Measurements from ENCODE around the gene FLACC1.
"Not testable (repeated sequence)": the region's sequence is repeated elsewhere in the genome, so short reads cannot be mapped to it uniquely, and the experiment has no call there.

FLACC1 gene

DNA sequence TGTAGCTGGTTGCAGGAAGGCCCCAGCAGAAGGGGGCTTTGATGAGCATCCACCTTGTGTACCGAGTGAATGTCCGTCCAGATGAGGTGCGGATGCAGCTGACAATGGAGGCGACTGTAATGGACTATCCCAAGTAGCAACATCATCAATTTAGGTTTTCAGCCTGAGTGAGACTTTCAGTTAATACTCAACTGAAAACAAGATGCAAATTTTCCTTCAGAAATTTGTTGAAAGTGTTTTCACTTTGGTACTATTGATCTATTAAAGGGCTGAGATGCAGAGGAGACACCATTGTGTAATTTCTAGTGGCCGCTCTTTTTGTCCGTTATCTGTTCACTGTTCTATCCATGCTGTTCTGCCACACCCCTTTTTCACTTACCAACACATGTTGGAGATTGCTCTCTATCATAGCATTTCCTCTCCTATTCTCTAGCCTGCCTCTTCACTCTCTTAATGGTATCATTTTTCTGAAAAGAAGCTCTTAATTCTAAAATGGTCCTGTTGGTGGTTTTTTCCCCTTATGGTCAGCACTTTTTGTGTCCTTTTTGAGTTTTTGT lies 108.8 kb downstream of the FLACC1 start:
- DNase-seq = no peak

DNA sequence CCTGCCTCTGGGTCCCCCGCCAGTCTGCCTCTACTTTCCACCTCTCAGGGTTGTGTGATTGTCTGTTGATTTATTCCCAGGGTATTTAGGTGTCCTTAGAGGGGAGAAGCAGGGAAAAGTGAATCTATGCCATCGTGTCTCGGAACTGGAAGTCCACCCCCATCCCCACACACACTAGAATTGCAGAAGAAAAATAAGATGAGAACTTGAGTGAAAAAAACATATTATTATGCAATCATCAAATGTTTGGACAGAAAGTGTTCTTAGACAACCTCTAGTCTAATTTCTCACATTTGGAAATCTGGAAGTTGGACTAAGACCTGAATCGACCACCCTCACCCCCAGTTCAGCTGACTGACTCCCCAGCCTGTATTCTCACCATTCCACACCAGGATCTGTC lies 110.9 kb downstream of the FLACC1 start:
- DNase-seq = no peak

DNA sequence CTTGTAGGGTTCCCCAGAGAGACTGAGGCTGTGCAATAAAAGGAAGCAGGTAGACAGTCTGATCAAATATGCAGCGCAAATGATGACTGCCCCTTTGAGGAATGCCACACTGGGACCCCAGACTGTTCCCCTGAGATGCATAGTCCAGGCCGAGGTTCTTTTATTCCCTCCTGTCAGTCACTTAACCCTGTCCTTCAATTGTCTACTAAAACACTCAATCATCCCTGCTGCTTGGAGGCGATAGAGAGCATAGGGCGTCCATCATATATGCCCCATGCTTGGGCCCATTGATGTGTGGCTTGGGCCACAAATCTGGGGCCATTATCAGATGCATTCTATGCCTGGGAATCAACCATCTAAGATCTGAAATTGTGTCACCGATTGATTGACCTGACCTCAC lies 112.3 kb downstream of the FLACC1 start:
- DNase-seq = no peak

DNA sequence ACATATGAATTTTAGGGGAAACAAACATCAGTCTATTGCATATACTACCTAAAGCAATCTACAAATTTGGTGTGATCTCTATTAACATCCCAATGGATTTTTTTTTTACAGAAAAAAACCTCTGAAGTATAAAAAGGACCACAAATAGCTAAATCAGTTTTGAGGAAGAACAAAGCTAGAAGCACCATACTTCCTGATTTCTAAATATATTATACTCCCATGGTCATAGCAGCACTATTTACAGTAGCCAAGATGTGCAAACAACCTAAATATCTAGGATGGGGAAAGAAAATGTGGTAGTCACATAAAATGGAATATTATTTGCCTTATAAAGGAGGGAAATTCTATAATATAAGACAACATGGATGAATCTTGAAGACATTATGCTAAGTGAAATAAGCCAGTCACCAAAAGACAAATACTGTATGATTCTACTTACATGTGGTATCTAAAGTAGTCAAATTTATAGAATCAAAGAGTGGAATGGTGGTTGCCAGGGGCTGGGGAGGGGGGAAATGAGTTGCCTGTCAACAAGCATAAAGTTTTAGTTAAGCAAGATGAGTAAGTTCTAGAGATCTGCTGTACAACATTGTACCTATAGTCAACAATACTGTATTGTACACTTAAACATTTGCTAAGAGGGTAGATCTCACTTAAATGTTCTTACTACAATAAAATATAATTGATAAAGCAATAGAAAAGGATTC lies 114.4 kb downstream of the FLACC1 start:
- no peak for DNase-seq

DNA sequence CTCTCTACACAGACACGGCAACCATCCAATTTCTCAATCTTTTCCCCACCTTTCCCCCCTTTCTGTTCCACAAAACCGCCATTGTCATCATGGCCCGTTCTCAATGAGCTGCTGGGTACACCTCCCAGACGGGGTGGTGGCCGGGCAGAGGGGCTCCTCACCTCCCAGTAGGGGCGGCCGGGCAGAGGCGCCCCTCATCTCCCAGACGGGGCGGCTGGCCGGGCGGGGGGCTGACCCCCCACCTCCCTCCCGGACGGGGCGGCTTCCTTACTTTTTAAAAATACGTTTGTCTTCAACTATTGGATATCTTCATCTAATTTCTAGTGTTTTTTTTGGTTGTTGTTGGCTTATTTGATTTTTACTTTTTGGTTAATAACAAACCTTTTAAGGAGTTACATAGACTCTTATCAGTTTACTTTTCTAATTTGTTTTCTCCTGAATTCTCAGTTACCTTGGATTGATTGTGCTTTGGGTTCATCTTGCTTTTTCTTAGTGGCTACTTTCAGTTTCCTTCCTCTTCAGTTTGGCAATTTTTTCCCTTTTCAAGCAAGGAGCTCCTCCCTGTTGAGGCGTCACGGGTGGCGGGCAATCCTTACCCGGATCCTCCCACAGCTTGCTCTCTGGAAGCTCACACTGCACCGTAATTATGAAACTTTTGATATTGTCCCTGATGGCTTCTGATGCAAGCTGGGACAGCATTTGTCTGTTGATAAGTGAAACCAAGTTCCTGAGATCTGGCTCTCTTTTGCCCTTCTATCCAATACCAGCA lies 117.8 kb downstream of the FLACC1 start:
- DNase-seq = not testable (repeated sequence)

Measured in T1000 (cell line).